Astrocyte (in vitro differentiated cells and primary cell): ENCODE results near the gene SUPV3L1. TPM values are rescaled to one million over a fixed set of nuclear protein-coding genes. Genes with fewer than 3 reads are reported as not detected.

Experiments used
- DNase-seq: peaks from one replicate; pipeline ENCODE4 v3.0.0-alpha.2; 2010; ENCODE audit warnings: low read depth
- FAIRE-seq: peaks from 2 replicates; lab custom pipeline; 2011; peaks lifted over from hg19 to GRCh38; lab: Jason Lieb, UNC
- H2AFZ ChIP-seq: 2 replicates; pipeline ENCODE4 v1.6.0; 2012; ENCODE audit warnings: low read depth, low read length, inconsistent platforms
- H3K27ac ChIP-seq: 2 replicates; pipeline ENCODE4 v1.5.1; 2011; ENCODE audit warnings: low read depth, low read length, inconsistent platforms
- H3K27me3 ChIP-seq: 2 replicates; pipeline ENCODE4 v1.6.0; 2011; ENCODE audit warnings: low read length, inconsistent platforms; ENCODE audit not compliant: insufficient read depth
- H3K36me3 ChIP-seq: 2 replicates; pipeline ENCODE4 v1.5.1; 2011; ENCODE audit warnings: low read length, inconsistent platforms; ENCODE audit not compliant: insufficient read depth
- H3K4me1 ChIP-seq: 2 replicates; pipeline ENCODE4 v1.5.1; 2011; ENCODE audit warnings: low read length, inconsistent platforms; ENCODE audit not compliant: insufficient read depth
- H3K4me2 ChIP-seq: 2 replicates; pipeline ENCODE4 v1.6.0; 2012; ENCODE audit warnings: low read length, inconsistent platforms
- H3K4me3 ChIP-seq: 2 replicates; pipeline ENCODE4 v1.5.1; 2011; ENCODE audit warnings: low read depth, mild to moderate bottlenecking, low read length, inconsistent platforms; ENCODE audit not compliant: insufficient read depth
- H3K79me2 ChIP-seq: 2 replicates; pipeline ENCODE4 v1.6.0; 2012; ENCODE audit warnings: mild to moderate bottlenecking, low read length, inconsistent platforms; ENCODE audit not compliant: insufficient read depth
- H3K9ac ChIP-seq: 2 replicates; pipeline ENCODE4 v1.6.0; 2012; ENCODE audit warnings: mild to moderate bottlenecking, low read length, inconsistent platforms
- H3K9me3 ChIP-seq: 2 replicates; pipeline ENCODE4 v1.5.1; 2012; ENCODE audit warnings: low read depth, mild to moderate bottlenecking, low read length, inconsistent platforms; ENCODE audit not compliant: insufficient read depth
- H4K20me1 ChIP-seq: 2 replicates; pipeline ENCODE4 v1.6.0; 2012; ENCODE audit warnings: low read length, inconsistent platforms; ENCODE audit not compliant: insufficient read depth
- H3K27ac Mint-ChIP-seq: one replicate; pipeline ENCODE4 v1.8.0; 2021; ENCODE audit warnings: mild to moderate bottlenecking, mixed read lengths; ENCODE audit not compliant: unreplicated experiment
- H3K27me3 Mint-ChIP-seq: one replicate; pipeline ENCODE4 v1.8.0; 2021; ENCODE audit warnings: low read depth, mixed read lengths; ENCODE audit not compliant: unreplicated experiment
- H3K36me3 Mint-ChIP-seq: one replicate; pipeline ENCODE4 v1.8.0; 2021; ENCODE audit warnings: low read depth, mixed read lengths; ENCODE audit not compliant: unreplicated experiment
- H3K4me1 Mint-ChIP-seq: one replicate; pipeline ENCODE4 v1.8.0; 2021; ENCODE audit warnings: low read depth, mixed read lengths; ENCODE audit not compliant: unreplicated experiment
- H3K4me3 Mint-ChIP-seq: one replicate; pipeline ENCODE4 v1.8.0; 2021; ENCODE audit warnings: mild to moderate bottlenecking, moderate library complexity, mixed read lengths; ENCODE audit not compliant: unreplicated experiment
- H3K9me3 Mint-ChIP-seq: one replicate; pipeline ENCODE4 v1.8.0; 2021; ENCODE audit warnings: mild to moderate bottlenecking, mixed read lengths; ENCODE audit not compliant: unreplicated experiment
- CTCF ChIP-seq: IDR thresholded peaks from 2 replicates; pipeline ENCODE4 v1.5.1; 2011; ENCODE audit warnings: low read depth, mild to moderate bottlenecking, inconsistent platforms, low read length, moderate library complexity; ENCODE audit not compliant: insufficient read depth
- EZH2 ChIP-seq: IDR thresholded peaks from 2 replicates; pipeline ENCODE4 v1.6.1; 2012; ENCODE audit warnings: mild to moderate bottlenecking, low read length, inconsistent platforms; ENCODE audit not compliant: insufficient read depth
- total RNA-seq: library from RNA; stranded (reverse); gene quantifications from 2 replicates; pipeline ENCODE4 v1.2.1, GENCODE V29; 2021

The SUPV3L1 gene
- total RNA-seq, 1 donor from 2014 or later: 34.4 TPM

- H3K79me2 ChIP-seq: no peaks in the 10 kb centered on the region
- H3K9me3 ChIP-seq: no peaks in the 10 kb centered on the region
- H3K4me1 Mint-ChIP-seq: peaks cover 27% of the 10 kb centered on the region
- H3K27me3 ChIP-seq: no peaks in the 10 kb centered on the region
- H3K27ac ChIP-seq: no peak overlapping the region
- no peaks in the 10 kb centered on the region for H3K36me3 Mint-ChIP-seq
- peak overlapping the region; percentile 38 for H3K27ac Mint-ChIP-seq
- H3K27me3 Mint-ChIP-seq: no peaks in the 10 kb centered on the region
- H3K9me3 Mint-ChIP-seq: no peaks in the 10 kb centered on the region
- H2AFZ ChIP-seq: no peak overlapping the region
- DNase-seq: no peak
- H3K4me3 Mint-ChIP-seq: peak overlapping the region; percentile 51
- H3K9ac ChIP-seq: no peak overlapping the region
- H3K4me1 ChIP-seq: peaks cover 12% of the 10 kb centered on the region
- no peak overlapping the region for H3K4me2 ChIP-seq
- H3K36me3 ChIP-seq: no peaks in the 10 kb centered on the region
- no peaks in the 10 kb centered on the region for H4K20me1 ChIP-seq
- TF ChIP-seq CTCF: no peak
- TF ChIP-seq EZH2: no peak
- no peak overlapping the region for H3K4me3 ChIP-seq
- FAIRE-seq: no peak
Observed at GRCh38 chr10:69220507-69220906, 40.5 kb downstream of the SUPV3L1 start.

- no peak overlapping the region for H3K4me3 ChIP-seq
- H3K4me2 ChIP-seq: peak overlapping the region; percentile 37
- Mint-ChIP-seq H3K36me3 (no peaks in the 10 kb centered on the region), H3K27ac (peak overlapping the region; percentile 18), H3K27me3 (peaks cover under 1% of the 10 kb centered on the region), H3K4me3 (no peak overlapping the region), H3K4me1 (peaks cover 12% of the 10 kb centered on the region), H3K9me3 (no peaks in the 10 kb centered on the region)
- FAIRE-seq (no peak), DNase-seq (peak; percentile 44)
- no peaks in the 10 kb centered on the region for H3K9me3 ChIP-seq
- H4K20me1 ChIP-seq: no peaks in the 10 kb centered on the region
- H2AFZ ChIP-seq: peak overlapping the region; percentile 51
- peak; percentile 77 for TF ChIP-seq CTCF
- no peak for TF ChIP-seq EZH2
- H3K9ac ChIP-seq: no peak overlapping the region
- no peak overlapping the region for H3K27ac ChIP-seq
- no peaks in the 10 kb centered on the region for H3K27me3 ChIP-seq
- H3K79me2 ChIP-seq: no peaks in the 10 kb centered on the region
- H3K4me1 ChIP-seq: peaks cover 5% of the 10 kb centered on the region
- no peaks in the 10 kb centered on the region for H3K36me3 ChIP-seq
Observed at GRCh38 chr10:69222157-69223027, 42.4 kb downstream of the SUPV3L1 start.

GRCh38 chr10:69223028-69223342, 43.0 kb downstream of the SUPV3L1 start:
- no peaks in the 10 kb centered on the region for H3K9me3 Mint-ChIP-seq
- peaks cover 5% of the 10 kb centered on the region for H3K4me1 ChIP-seq
- no peak for TF ChIP-seq EZH2
- no peaks in the 10 kb centered on the region for H3K79me2 ChIP-seq
- H3K9ac ChIP-seq: no peak overlapping the region
- no peaks in the 10 kb centered on the region for H3K36me3 Mint-ChIP-seq
- no peak overlapping the region for H3K27ac ChIP-seq
- H3K9me3 ChIP-seq: no peaks in the 10 kb centered on the region
- H3K27ac Mint-ChIP-seq: peak overlapping the region; percentile 18
- no peak for FAIRE-seq
- peaks cover 12% of the 10 kb centered on the region for H3K4me1 Mint-ChIP-seq
- no peaks in the 10 kb centered on the region for H3K27me3 ChIP-seq
- H2AFZ ChIP-seq: no peak overlapping the region
- H4K20me1 ChIP-seq: no peaks in the 10 kb centered on the region
- no peak overlapping the region for H3K4me3 ChIP-seq
- no peak overlapping the region for H3K4me2 ChIP-seq
- no peak overlapping the region for H3K4me3 Mint-ChIP-seq
- H3K36me3 ChIP-seq: no peaks in the 10 kb centered on the region
- peaks cover 3% of the 10 kb centered on the region for H3K27me3 Mint-ChIP-seq
- DNase-seq: no peak
